Neural progenitor cell (in vitro differentiated cells): ENCODE measurements around the gene UGT1A6.

Experiments used
- CTCF ChIP-seq: fragments of 200-600 bp; sonication (generic); IDR thresholded peaks from 2 replicates; pipeline ENCODE4 v1.5.1; 2017; ENCODE audit warnings: antibody characterized with exemption, mild to moderate bottlenecking
- EZH2phosphoT487 ChIP-seq: fragments of 200-600 bp; sonication (generic); IDR thresholded peaks from 2 replicates; pipeline ENCODE4 v1.6.1; 2017; ENCODE audit warnings: antibody characterized with exemption

- no peak for TF ChIP-seq CTCF
- TF ChIP-seq EZH2phosphoT487, result no peak
These were observed 16.6 kb upstream of the UGT1A6 start for GRCh38 chr2:233676046-233676445.
